ENCODE measurements around the gene CEMIP.

GRCh38 chr15:80754014-80754413, 25.2 kb upstream of the CEMIP start:
- TF ChIP-seq, protein P1, sequence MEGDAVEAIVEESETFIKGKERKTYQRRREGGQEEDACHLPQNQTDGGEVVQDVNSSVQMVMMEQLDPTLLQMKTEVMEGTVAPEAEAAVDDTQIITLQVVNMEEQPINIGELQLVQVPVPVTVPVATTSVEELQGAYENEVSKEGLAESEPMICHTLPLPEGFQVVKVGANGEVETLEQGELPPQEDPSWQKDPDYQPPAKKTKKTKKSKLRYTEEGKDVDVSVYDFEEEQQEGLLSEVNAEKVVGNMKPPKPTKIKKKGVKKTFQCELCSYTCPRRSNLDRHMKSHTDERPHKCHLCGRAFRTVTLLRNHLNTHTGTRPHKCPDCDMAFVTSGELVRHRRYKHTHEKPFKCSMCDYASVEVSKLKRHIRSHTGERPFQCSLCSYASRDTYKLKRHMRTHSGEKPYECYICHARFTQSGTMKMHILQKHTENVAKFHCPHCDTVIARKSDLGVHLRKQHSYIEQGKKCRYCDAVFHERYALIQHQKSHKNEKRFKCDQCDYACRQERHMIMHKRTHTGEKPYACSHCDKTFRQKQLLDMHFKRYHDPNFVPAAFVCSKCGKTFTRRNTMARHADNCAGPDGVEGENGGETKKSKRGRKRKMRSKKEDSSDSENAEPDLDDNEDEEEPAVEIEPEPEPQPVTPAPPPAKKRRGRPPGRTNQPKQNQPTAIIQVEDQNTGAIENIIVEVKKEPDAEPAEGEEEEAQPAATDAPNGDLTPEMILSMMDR (IDR thresholded peaks at IDR 0.05), result no peak
- no peak for TF ChIP-seq POLR2AphosphoS5 (IDR thresholded peaks at IDR 0.05)
